ENCODE results near the gene NR1D1.
"Not testable (repeated sequence)": the region's sequence is repeated elsewhere in the genome, so short reads cannot be mapped to it uniquely, and the experiment has no call there.

Gene NR1D1

DNA sequence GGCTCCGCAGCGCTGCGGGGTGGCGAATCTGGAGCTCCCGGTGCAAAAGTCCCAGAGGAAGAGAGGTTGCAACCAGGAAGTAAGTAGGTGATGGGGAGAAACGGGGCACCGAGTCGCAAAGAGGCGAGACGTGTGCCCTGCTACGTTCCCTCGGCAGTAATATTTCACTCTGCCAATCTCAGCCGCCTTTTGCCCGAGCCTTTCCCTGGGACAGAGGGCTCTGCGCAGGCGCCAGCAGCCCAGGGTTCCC, at the start of gene NR1D1:
Gene NR1D1, minus strand, starts transcription at position 171 of the 250 bp plus-strand sequence. CDS start 495 bp downstream, outside the sequence.
- Mint-ChIP-seq H3K9me3 (no peaks in the 10 kb centered on the region), H3K36me3 (ENCODE audit: low read depth) (peaks cover 19% of the 10 kb centered on the region)

GRCh38 chr17:40148527-40148926, 48.1 kb upstream of the NR1D1 start:
- no peaks in the 10 kb centered on the region for H3K27me3 Mint-ChIP-seq (ENCODE audit: low read depth)
- H3K4me3 Mint-ChIP-seq: no peak overlapping the region
- DNase-seq (ENCODE audit: low spot score): no peak
- no peak overlapping the region for H3K27ac Mint-ChIP-seq
- H3K36me3 Mint-ChIP-seq (ENCODE audit: low read depth): peaks cover 56% of the 10 kb centered on the region
- H3K4me1 Mint-ChIP-seq (ENCODE audit: low read depth): peaks cover 31% of the 10 kb centered on the region
- no peaks in the 10 kb centered on the region for H3K9me3 Mint-ChIP-seq

More for the DNA sequence above, at the start of gene NR1D1:
- Mint-ChIP-seq H3K4me1 (ENCODE audit: low read depth) (peaks cover 71% of the 10 kb centered on the region), H3K4me3 (peak within 1 kb of the TSS; percentile 90), H3K27me3 (ENCODE audit: low read depth) (no peaks in the 10 kb centered on the region), H3K27ac (peak within 1 kb of the TSS; percentile 81)
- no peak for DNase-seq (ENCODE audit: low spot score)

GRCh38 chr17:40145476-40145875, 45.1 kb upstream of the NR1D1 start:
- Mint-ChIP-seq H3K36me3 (ENCODE audit: low read depth) (peaks cover 54% of the 10 kb centered on the region), H3K9me3 (no peaks in the 10 kb centered on the region), H3K27me3 (ENCODE audit: low read depth) (no peaks in the 10 kb centered on the region), H3K27ac (no peak overlapping the region), H3K4me3 (no peak overlapping the region), H3K4me1 (ENCODE audit: low read depth) (peaks cover 37% of the 10 kb centered on the region)
- no peak for DNase-seq (ENCODE audit: low spot score)

DNA sequence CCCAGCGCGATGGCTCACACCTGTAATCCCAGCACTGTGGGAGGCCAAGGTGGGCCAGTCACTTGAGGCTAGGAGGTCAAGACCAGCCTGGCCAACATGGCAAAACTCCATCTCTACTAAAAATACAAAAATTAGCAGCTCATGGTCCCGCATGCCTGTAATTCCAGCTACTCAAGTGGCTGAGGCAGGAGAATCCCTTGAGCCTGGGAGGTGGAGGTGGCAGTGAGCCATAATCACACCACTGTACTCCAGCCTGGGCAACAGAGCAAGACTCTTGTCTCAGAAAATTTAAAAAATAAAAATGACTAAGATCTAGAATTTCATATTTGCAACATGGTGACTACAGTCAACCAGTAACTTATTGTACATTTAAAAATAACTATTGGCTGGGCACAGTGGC, 42.8 kb upstream of the NR1D1 start:
- not testable (repeated sequence) for H3K27me3 Mint-ChIP-seq (ENCODE audit: low read depth); H3K9me3 Mint-ChIP-seq; DNase-seq (ENCODE audit: low spot score); H3K27ac Mint-ChIP-seq; H3K4me3 Mint-ChIP-seq
- Mint-ChIP-seq H3K36me3 (ENCODE audit: low read depth) (peaks cover 38% of the 10 kb centered on the region), H3K4me1 (ENCODE audit: low read depth) (peaks cover 34% of the 10 kb centered on the region)

DNA sequence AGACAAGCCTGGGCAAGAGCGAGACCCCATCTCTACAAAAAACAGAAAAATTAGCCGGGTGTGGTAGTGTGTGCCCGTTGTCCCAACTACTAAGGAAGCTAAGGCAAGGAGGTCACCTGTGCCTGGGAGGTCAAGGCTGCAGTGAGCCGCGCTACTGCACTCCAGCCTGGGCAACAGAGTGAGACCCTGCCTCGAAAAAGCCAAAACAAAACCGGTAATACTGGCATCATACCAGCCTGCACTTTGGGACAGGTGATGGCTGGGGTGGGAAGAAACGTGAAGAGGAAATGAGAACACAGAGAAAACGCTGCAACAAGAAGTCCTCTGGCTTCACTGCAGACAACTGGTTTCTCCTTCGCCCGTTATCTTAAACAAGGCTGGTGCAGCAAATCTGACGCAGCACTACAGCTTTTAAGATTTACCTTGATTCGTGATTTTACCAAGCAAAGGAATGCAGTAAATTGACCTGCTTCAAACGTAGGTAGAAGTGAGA, 39.2 kb upstream of the NR1D1 start:
- H3K9me3 Mint-ChIP-seq: no peaks in the 10 kb centered on the region
- H3K36me3 Mint-ChIP-seq (ENCODE audit: low read depth): peaks cover 40% of the 10 kb centered on the region
- peak overlapping the region; percentile 97 for H3K27ac Mint-ChIP-seq
- DNase-seq (ENCODE audit: low spot score): no peak
- H3K4me3 Mint-ChIP-seq: peak overlapping the region; percentile 98
- no peaks in the 10 kb centered on the region for H3K27me3 Mint-ChIP-seq (ENCODE audit: low read depth)
- peaks cover 27% of the 10 kb centered on the region for H3K4me1 Mint-ChIP-seq (ENCODE audit: low read depth)

DNA sequence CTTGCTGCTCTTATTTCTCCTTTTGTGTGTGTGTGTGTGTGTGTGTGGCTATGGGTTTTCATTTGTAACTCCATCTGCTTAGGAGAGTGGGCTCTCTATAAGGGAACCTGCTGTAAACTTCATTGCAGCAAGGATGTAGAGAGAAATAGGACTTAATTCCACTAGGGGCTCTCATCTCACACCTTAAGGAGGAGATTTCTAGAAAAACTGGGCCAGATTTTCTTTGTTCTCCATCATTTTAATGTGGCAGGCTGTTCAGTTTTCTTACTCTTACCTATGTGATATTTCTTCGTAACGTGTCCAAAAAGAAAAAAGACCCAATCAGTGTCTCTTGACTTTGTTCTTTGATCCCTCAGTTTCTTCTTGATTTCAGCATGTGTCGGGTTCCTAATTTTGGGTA, 35.4 kb upstream of the NR1D1 start:
- no peaks in the 10 kb centered on the region for H3K27me3 Mint-ChIP-seq (ENCODE audit: low read depth)
- DNase-seq (ENCODE audit: low spot score): no peak
- H3K4me1 Mint-ChIP-seq (ENCODE audit: low read depth): peaks cover 16% of the 10 kb centered on the region
- H3K27ac Mint-ChIP-seq: peak overlapping the region; percentile 35
- no peaks in the 10 kb centered on the region for H3K9me3 Mint-ChIP-seq
- H3K36me3 Mint-ChIP-seq (ENCODE audit: low read depth): peaks cover 64% of the 10 kb centered on the region
- H3K4me3 Mint-ChIP-seq: no peak overlapping the region

- Mint-ChIP-seq H3K4me3 (no peak overlapping the region), H3K9me3 (no peaks in the 10 kb centered on the region), H3K27ac (no peak overlapping the region), H3K4me1 (ENCODE audit: low read depth) (peaks cover 15% of the 10 kb centered on the region), H3K27me3 (ENCODE audit: low read depth) (no peaks in the 10 kb centered on the region), H3K36me3 (ENCODE audit: low read depth) (peaks cover 77% of the 10 kb centered on the region)
- no peak for DNase-seq (ENCODE audit: low spot score)
These were observed 33.8 kb upstream of the NR1D1 start for GRCh38 chr17:40134184-40134583.

GRCh38 chr17:40130352-40131042, 30.1 kb upstream of the NR1D1 start:
- no peak overlapping the region for H3K4me3 Mint-ChIP-seq
- H3K27ac Mint-ChIP-seq: no peak overlapping the region
- H3K36me3 Mint-ChIP-seq (ENCODE audit: low read depth): peaks cover 80% of the 10 kb centered on the region
- DNase-seq (ENCODE audit: low spot score): no peak
- peaks cover 16% of the 10 kb centered on the region for H3K4me1 Mint-ChIP-seq (ENCODE audit: low read depth)
- H3K27me3 Mint-ChIP-seq (ENCODE audit: low read depth): no peaks in the 10 kb centered on the region
- no peaks in the 10 kb centered on the region for H3K9me3 Mint-ChIP-seq

DNA sequence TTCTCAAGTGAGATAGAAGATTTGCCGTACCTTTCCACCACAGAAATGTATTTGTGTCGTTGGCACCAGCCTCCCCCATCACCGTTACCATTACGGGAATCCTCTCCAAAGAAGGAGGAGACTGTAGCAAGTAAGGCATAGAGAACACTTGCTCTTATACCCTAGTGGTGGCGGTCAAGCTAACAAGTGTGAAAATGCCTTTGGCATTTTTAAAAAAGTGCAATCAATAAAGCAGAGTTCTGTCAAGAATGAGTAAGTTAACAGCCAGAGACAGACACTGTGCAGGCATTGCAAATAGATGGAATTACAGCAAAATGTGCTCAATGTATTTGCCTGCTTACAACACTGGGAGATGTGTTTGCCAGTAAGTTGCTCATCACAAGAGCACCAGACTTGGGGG, 29.1 kb upstream of the NR1D1 start:
- no peaks in the 10 kb centered on the region for H3K27me3 Mint-ChIP-seq (ENCODE audit: low read depth)
- no peak overlapping the region for H3K27ac Mint-ChIP-seq
- H3K4me3 Mint-ChIP-seq: no peak overlapping the region
- peaks cover 21% of the 10 kb centered on the region for H3K4me1 Mint-ChIP-seq (ENCODE audit: low read depth)
- no peak for DNase-seq (ENCODE audit: low spot score)
- H3K9me3 Mint-ChIP-seq: no peaks in the 10 kb centered on the region
- H3K36me3 Mint-ChIP-seq (ENCODE audit: low read depth): peaks cover 76% of the 10 kb centered on the region

GRCh38 chr17:40124279-40125141, 24.1 kb upstream of the NR1D1 start:
- Mint-ChIP-seq H3K27ac (peak overlapping the region; percentile 15), H3K36me3 (ENCODE audit: low read depth) (peaks cover 41% of the 10 kb centered on the region), H3K4me1 (ENCODE audit: low read depth) (peaks cover 35% of the 10 kb centered on the region), H3K9me3 (no peaks in the 10 kb centered on the region), H3K27me3 (ENCODE audit: low read depth) (no peaks in the 10 kb centered on the region), H3K4me3 (peak overlapping the region; percentile 91)
- no peak for DNase-seq (ENCODE audit: low spot score)

DNA sequence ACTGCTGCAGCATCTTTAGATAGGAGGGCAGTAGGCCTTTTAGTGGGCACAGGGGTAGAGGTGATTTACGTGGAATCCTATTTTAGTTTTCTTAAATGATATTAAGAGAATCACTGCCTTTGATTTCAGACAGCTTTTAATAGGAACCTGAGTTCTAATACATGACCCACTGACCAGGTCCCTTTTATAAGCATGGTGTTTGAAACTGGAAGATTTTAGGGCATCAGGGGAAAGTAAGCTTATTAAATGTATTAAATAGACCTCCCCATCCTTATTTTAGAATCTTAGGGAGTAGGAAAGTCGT, 23.4 kb upstream of the NR1D1 start:
- peak overlapping the region; percentile 91 for H3K4me3 Mint-ChIP-seq
- H3K9me3 Mint-ChIP-seq: no peaks in the 10 kb centered on the region
- H3K36me3 Mint-ChIP-seq (ENCODE audit: low read depth): peaks cover 33% of the 10 kb centered on the region
- peak overlapping the region; percentile 86 for H3K27ac Mint-ChIP-seq
- H3K4me1 Mint-ChIP-seq (ENCODE audit: low read depth): peaks cover 33% of the 10 kb centered on the region
- no peaks in the 10 kb centered on the region for H3K27me3 Mint-ChIP-seq (ENCODE audit: low read depth)
- DNase-seq (ENCODE audit: low spot score): no peak

- peak; percentile 51 for DNase-seq (ENCODE audit: low spot score)
- H3K27ac Mint-ChIP-seq: peak overlapping the region; percentile 86
These were observed 22.8 kb upstream of the NR1D1 start for GRCh38 chr17:40122999-40123810.

DNA sequence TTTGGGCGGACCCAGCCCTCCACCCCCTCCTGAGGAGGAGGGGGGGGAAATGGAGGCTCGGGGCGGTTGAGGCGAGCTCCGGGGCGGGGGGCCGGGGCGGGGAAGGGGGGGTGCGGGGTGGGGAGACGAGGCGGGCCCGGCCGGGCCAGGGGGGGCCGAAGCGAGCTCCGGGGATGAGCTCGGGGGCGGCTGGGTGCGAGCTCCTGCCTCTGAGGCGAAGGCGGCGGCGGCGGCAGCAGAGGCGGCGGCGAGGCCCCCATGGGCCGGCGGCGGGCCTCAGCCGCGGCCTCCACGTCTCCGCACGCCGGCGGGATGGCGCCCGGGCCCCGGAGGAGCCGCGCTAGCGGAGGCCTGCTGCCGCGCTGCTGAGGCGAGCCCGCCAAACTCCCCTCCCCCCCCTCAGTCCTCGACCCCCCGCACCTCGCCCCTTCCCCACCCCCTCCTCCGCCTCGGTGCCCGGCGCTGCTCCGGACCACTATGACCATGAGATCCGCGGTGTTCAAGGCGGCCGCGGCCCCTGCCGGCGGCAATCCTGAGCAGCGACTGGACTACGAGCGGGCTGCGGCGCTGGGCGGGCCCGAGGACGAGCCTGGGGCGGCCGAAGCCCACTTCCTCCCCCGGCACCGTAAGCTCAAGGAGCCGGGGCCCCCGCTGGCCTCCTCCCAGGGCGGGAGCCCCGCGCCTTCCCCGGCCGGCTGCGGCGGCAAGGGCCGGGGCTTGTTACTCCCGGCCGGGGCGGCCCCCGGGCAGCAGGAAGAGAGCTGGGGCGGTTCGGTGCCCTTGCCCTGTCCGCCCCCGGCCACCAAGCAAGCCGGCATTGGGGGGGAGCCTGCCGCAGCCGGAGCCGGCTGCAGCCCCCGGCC, 22.0 kb upstream of the NR1D1 start:
- H3K9me3 Mint-ChIP-seq: no peaks in the 10 kb centered on the region
- H3K36me3 Mint-ChIP-seq (ENCODE audit: low read depth): peaks cover 29% of the 10 kb centered on the region
- H3K4me3 Mint-ChIP-seq: no peak overlapping the region
- H3K27ac Mint-ChIP-seq: no peak overlapping the region
- H3K27me3 Mint-ChIP-seq (ENCODE audit: low read depth): no peaks in the 10 kb centered on the region
- peaks cover 35% of the 10 kb centered on the region for H3K4me1 Mint-ChIP-seq (ENCODE audit: low read depth)
- no peak for DNase-seq (ENCODE audit: low spot score)

More at GRCh38 chr17:40122999-40123810, 22.8 kb upstream of the NR1D1 start:
- Mint-ChIP-seq H3K9me3 (no peaks in the 10 kb centered on the region), H3K4me1 (ENCODE audit: low read depth) (peaks cover 33% of the 10 kb centered on the region), H3K27me3 (ENCODE audit: low read depth) (no peaks in the 10 kb centered on the region), H3K4me3 (peak overlapping the region; percentile 91), H3K36me3 (ENCODE audit: low read depth) (peaks cover 33% of the 10 kb centered on the region)

All from T-helper 2 cell treated with Interferon-gamma antibody and Interleukin-4, amounts not matched to agents 5 μg/mL and 100 μg/mL, for 36 hours (primary cell).